ENCODE results near the gene XPR1. TPM values are rescaled to one million over a fixed set of nuclear protein-coding genes. Genes with fewer than 3 reads are reported as not detected.

The XPR1 gene
- total RNA-seq, 1 donor from 2014 or later = 11.6 TPM

GRCh38 chr1:180615493-180616290 is 16.1 kb upstream of the XPR1 start:
- DNase-seq (ENCODE audit: low spot score) = no peak

DNA sequence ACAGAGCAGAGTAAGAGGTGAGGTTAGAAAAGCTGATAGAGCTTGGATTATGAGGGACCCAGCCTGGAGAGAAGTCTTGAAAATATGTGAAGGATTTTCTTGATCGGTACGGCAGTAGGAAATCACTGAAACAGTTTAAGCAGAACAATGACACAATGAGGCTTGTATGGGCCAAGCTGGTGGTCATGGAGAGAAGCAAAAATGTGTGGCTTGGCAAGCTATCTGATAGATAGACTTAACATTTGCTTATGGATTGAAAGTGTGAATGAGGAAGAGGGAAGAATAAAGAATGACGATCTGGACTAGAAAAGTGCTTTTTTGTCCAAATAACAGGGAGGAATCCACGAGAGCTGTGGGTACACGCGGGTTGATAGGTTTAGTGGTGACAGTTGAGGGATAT is 15.4 kb upstream of the XPR1 start:
- DNase-seq (ENCODE audit: low spot score) = no peak

DNA sequence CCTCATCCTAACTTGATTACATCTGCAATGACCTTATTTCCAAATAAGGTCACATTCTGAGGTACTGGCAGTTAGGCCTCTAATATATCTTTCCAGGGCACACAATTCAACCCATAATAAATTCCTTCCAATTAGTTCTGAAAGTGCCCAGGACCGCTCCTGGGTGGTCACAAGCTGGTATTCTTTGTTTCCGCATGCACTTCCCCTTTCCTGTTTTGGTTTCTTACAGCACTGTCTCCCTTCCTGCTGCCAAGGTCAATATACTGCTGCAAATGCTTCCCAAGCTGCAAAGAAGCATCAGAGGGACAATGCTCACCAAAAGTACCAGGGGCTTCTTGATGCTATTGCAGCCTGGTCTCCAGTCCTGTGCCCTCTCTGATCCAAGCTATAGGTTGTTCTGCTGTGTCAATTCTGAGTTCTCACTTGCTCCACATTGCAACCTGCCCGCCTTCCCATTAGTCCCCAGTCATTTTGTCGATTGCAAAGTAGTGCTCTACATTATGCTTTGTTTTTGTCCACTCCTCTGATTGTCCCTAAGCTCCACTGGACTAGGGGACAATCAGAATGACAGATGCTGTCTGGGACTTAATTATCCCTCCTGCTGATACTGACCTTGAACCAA is 13.9 kb upstream of the XPR1 start:
- no peak for DNase-seq (ENCODE audit: low spot score)

GRCh38 chr1:180620581-180620980 is 11.2 kb upstream of the XPR1 start:
- peak; percentile 61 for DNase-seq (ENCODE audit: low spot score)

- DNase-seq (ENCODE audit: low spot score) = no peak
Observed at GRCh38 chr1:180622658-180623508, 8.9 kb upstream of the XPR1 start.

- peak; percentile 94 for DNase-seq (ENCODE audit: low spot score)
Observed at GRCh38 chr1:180623579-180624347, 8.1 kb upstream of the XPR1 start.

GRCh38 chr1:180626711-180627110 is 5.1 kb upstream of the XPR1 start:
- DNase-seq (ENCODE audit: low spot score) = no peak

DNA sequence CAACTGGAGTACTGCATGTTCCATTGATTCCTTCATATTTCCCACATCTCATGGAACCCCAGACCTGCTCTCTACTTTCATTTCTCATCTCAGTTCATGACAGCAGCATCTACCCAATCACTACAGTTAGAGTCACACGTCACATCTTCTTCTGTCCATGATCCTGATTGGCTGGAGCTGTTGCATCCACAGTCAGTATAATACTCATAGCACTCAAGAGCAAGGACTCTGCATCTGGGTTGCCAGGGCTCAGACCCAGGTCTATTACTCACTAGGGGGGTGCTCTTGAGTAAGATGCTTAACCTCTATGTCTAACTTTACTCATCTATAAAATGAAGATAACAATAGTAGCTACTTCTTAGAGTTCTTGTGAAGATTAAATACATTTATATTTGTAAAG is 4.4 kb upstream of the XPR1 start:
- no peak for DNase-seq (ENCODE audit: low spot score)

- no peak for DNase-seq (ENCODE audit: low spot score)
Observed at GRCh38 chr1:180628646-180629045, 3.2 kb upstream of the XPR1 start.

- DNase-seq (ENCODE audit: low spot score) = no peak
Observed at GRCh38 chr1:180630408-180631193, 1.2 kb upstream of the XPR1 start.

GRCh38 chr1:180631194-180631765 is 542 bp upstream of the XPR1 start:
- DNase-seq (ENCODE audit: low spot score) = no peak

GRCh38 chr1:180632326-180633056 is 669 bp downstream of the XPR1 start:
- peak; percentile 39 for DNase-seq (ENCODE audit: low spot score)

GRCh38 chr1:180633057-180634056 is 1.5 kb downstream of the XPR1 start:
- DNase-seq (ENCODE audit: low spot score) = peak; percentile 31

GRCh38 chr1:180636138-180636537 is 4.3 kb downstream of the XPR1 start:
- no peak for DNase-seq (ENCODE audit: low spot score)

- no peak for DNase-seq (ENCODE audit: low spot score)
Observed at GRCh38 chr1:180639871-180640270, 8.0 kb downstream of the XPR1 start.

GRCh38 chr1:180640531-180640949 is 8.7 kb downstream of the XPR1 start:
- no peak for DNase-seq (ENCODE audit: low spot score)

- no peak for DNase-seq (ENCODE audit: low spot score)
Observed at GRCh38 chr1:180641662-180642061, 9.8 kb downstream of the XPR1 start.

DNA sequence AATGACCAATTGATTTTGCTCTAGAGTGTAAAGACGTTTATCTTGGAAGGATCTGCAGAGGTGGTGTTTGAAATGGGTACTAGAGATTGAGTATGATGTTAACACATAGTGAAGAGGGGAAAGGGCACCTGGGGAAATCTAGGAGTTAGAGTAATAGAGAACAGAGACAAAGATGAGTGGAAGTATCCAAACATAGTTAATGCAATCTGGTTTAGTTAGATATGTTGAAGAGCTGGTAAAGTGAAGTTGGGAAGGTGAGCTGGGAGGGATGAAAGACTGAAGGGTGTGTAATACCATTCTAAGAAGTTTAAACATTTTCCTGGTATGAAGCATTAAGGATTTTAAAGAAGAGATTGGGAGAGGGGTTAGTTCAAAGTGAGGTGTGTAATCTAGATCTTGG is 11.0 kb downstream of the XPR1 start:
- DNase-seq (ENCODE audit: low spot score) = no peak
